Measurements from ENCODE around the gene BCAS3. TPM values are rescaled to one million over a fixed set of nuclear protein-coding genes. Genes with fewer than 3 reads are reported as not detected.
"Not testable (repeated sequence)": the region's sequence is repeated elsewhere in the genome, so short reads cannot be mapped to it uniquely, and the experiment has no call there.

BCAS3 gene
- total RNA-seq, 1 donor from 2014 or later = 38.1 TPM

GRCh38 chr17:60757437-60757836 is 79.8 kb downstream of the BCAS3 start:
- TF ChIP-seq CTCF (IDR thresholded peaks at IDR 0.05; ENCODE audit: unreplicated experiment) = no peak
- Mint-ChIP-seq H3K27me3 (ENCODE audit: unreplicated experiment) (peaks cover 2% of the 10 kb centered on the region), H3K9me3 (ENCODE audit: unreplicated experiment) (no peaks in the 10 kb centered on the region), H3K36me3 (ENCODE audit: low read depth, unreplicated experiment) (peaks cover 4% of the 10 kb centered on the region), H3K4me3 (ENCODE audit: unreplicated experiment) (no peak overlapping the region), H3K4me1 (ENCODE audit: unreplicated experiment) (no peaks in the 10 kb centered on the region), H3K27ac (ENCODE audit: unreplicated experiment) (no peak overlapping the region)
- DNase-seq (ENCODE audit: low spot score) = no peak

- DNase-seq (ENCODE audit: low spot score) = no peak
- Mint-ChIP-seq H3K27ac (ENCODE audit: unreplicated experiment) (no peak overlapping the region), H3K4me1 (ENCODE audit: unreplicated experiment) (no peaks in the 10 kb centered on the region), H3K9me3 (ENCODE audit: unreplicated experiment) (no peaks in the 10 kb centered on the region), H3K27me3 (ENCODE audit: unreplicated experiment) (peaks cover 2% of the 10 kb centered on the region), H3K36me3 (ENCODE audit: low read depth, unreplicated experiment) (peaks cover 4% of the 10 kb centered on the region), H3K4me3 (ENCODE audit: unreplicated experiment) (no peak overlapping the region)
- TF ChIP-seq CTCF (IDR thresholded peaks at IDR 0.05; ENCODE audit: unreplicated experiment) = no peak
Measured at GRCh38 chr17:60759756-60760155, 82.1 kb downstream of the BCAS3 start.

- H3K4me1 Mint-ChIP-seq (ENCODE audit: unreplicated experiment); H3K4me3 Mint-ChIP-seq (ENCODE audit: unreplicated experiment); H3K9me3 Mint-ChIP-seq (ENCODE audit: unreplicated experiment): not testable (repeated sequence)
Measured at GRCh38 chr17:60761301-60761700, 83.7 kb downstream of the BCAS3 start.

GRCh38 chr17:60766778-60767190 is 89.1 kb downstream of the BCAS3 start:
- Mint-ChIP-seq H3K36me3 (ENCODE audit: low read depth, unreplicated experiment) (peaks cover 6% of the 10 kb centered on the region), H3K9me3 (ENCODE audit: unreplicated experiment) (no peaks in the 10 kb centered on the region), H3K4me1 (ENCODE audit: unreplicated experiment) (no peaks in the 10 kb centered on the region), H3K27me3 (ENCODE audit: unreplicated experiment) (peaks cover 7% of the 10 kb centered on the region), H3K27ac (ENCODE audit: unreplicated experiment) (no peak overlapping the region), H3K4me3 (ENCODE audit: unreplicated experiment) (no peak overlapping the region)
- no peak for TF ChIP-seq CTCF (IDR thresholded peaks at IDR 0.05; ENCODE audit: unreplicated experiment)
- DNase-seq (ENCODE audit: low spot score) = no peak

More at GRCh38 chr17:60761301-60761700, 83.7 kb downstream of the BCAS3 start:
- H3K36me3 Mint-ChIP-seq (ENCODE audit: low read depth, unreplicated experiment); H3K27me3 Mint-ChIP-seq (ENCODE audit: unreplicated experiment); DNase-seq (ENCODE audit: low spot score); H3K27ac Mint-ChIP-seq (ENCODE audit: unreplicated experiment): not testable (repeated sequence)

GRCh38 chr17:60767744-60768308 is 90.2 kb downstream of the BCAS3 start:
- DNase-seq (ENCODE audit: low spot score) = no peak
- Mint-ChIP-seq H3K4me3 (ENCODE audit: unreplicated experiment) (no peak overlapping the region), H3K27ac (ENCODE audit: unreplicated experiment) (no peak overlapping the region), H3K9me3 (ENCODE audit: unreplicated experiment) (no peaks in the 10 kb centered on the region), H3K4me1 (ENCODE audit: unreplicated experiment) (no peaks in the 10 kb centered on the region), H3K27me3 (ENCODE audit: unreplicated experiment) (peaks cover 7% of the 10 kb centered on the region), H3K36me3 (ENCODE audit: low read depth, unreplicated experiment) (peaks cover 6% of the 10 kb centered on the region)
- no peak for TF ChIP-seq CTCF (IDR thresholded peaks at IDR 0.05; ENCODE audit: unreplicated experiment)
